Upper lobe of right lung (tissue), 1 donor: Measurements from ENCODE around the gene PDZD11. TPM values are rescaled to one million over a fixed set of nuclear protein-coding genes. Genes with fewer than 3 reads are reported as not detected.

ENCODE experiments used
- ATAC-seq: fragments of 200-7000 bp; cut with Tn5 transposase; one replicate; pipeline ENCODE4 v1.9.1; 2020; ENCODE audit warnings: mild to moderate bottlenecking, moderate library complexity
- DNase-seq: peaks from one replicate; pipeline ENCODE4 v3.0.0-alpha.2; 2020
- H3K27ac ChIP-seq: fragments of 200-600 bp; one replicate; pipeline ENCODE4 v1.8.0; 2022
- H3K27me3 ChIP-seq: fragments of 200-600 bp; one replicate; pipeline ENCODE4 v1.8.0; 2022; ENCODE audit warnings: mild to moderate bottlenecking
- H3K36me3 ChIP-seq: fragments of 200-600 bp; one replicate; pipeline ENCODE4 v1.8.0; 2022
- H3K4me1 ChIP-seq: fragments of 200-600 bp; one replicate; pipeline ENCODE4 v1.8.0; 2022
- H3K4me3 ChIP-seq: fragments of 200-600 bp; one replicate; pipeline ENCODE4 v1.8.0; 2022; ENCODE audit warnings: mild to moderate bottlenecking
- H3K9me3 ChIP-seq: fragments of 200-600 bp; one replicate; pipeline ENCODE4 v1.8.0; 2022
- intact Hi-C: fragments of 100-400 bp; cut with DNase I; formaldehyde crosslinking; loops from one replicate; pipeline ENCODE4 v1.11.0; 2022
- total RNA-seq: library from RNA; stranded (reverse); fragmentation: NEBNext Ultra II Directional; extraction: Animal tissue kit (Norgen Biotek cat#: 25700); gene quantifications from one replicate; pipeline ENCODE4 v1.2.1, GENCODE V29; 2021
- TF ChIP-seq, protein P1 (sequence below): fragments of 200-600 bp; IDR thresholded peaks from one replicate; pipeline ENCODE4 v1.8.0; 2022; ENCODE audit warnings: antibody characterized with exemption
- donor health status: DM: no; HTN: yes; CAD: no; lungs with severe emphysema.

Gene PDZD11
- total RNA-seq, 1 donor from 2014 or later, result 23.6 TPM

DNA sequence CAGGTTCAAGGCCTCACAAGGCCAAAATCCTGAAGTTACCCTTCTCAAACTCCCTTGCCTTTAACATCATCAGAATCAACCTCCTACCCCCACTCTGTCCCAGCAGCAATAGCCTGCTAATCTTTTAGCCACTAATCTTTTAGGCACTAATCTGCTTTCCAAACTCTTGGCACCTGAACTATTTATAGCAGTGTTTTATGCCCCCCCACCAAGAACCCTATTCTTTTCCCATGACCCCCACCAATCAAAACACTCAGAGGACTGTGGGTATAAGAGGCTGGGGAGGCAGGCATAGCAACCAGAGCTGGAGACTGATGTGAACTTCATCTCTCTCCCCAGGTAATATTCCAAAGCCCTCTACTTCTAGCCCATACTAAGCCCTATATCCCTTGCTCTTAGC is 21.7 kb downstream of the PDZD11 start, which contains the start of gene ARR3:
Gene ARR3 (plus strand): TSS at position 301 of the 400 bp plus-strand sequence. CDS start 1,052 bp downstream, outside the sequence.
- TF ChIP-seq, protein P1, sequence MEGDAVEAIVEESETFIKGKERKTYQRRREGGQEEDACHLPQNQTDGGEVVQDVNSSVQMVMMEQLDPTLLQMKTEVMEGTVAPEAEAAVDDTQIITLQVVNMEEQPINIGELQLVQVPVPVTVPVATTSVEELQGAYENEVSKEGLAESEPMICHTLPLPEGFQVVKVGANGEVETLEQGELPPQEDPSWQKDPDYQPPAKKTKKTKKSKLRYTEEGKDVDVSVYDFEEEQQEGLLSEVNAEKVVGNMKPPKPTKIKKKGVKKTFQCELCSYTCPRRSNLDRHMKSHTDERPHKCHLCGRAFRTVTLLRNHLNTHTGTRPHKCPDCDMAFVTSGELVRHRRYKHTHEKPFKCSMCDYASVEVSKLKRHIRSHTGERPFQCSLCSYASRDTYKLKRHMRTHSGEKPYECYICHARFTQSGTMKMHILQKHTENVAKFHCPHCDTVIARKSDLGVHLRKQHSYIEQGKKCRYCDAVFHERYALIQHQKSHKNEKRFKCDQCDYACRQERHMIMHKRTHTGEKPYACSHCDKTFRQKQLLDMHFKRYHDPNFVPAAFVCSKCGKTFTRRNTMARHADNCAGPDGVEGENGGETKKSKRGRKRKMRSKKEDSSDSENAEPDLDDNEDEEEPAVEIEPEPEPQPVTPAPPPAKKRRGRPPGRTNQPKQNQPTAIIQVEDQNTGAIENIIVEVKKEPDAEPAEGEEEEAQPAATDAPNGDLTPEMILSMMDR, result no peak
- H3K9me3 ChIP-seq, result no peaks in the 10 kb centered on the region
- no peaks in the 10 kb centered on the region for H3K36me3 ChIP-seq
- H3K4me3 ChIP-seq, result no peak within 1 kb of the TSS
- no peak within 1 kb of the TSS for H3K27ac ChIP-seq
- no peaks in the 10 kb centered on the region for H3K27me3 ChIP-seq
- DNase-seq, result no peak
- ATAC-seq, result no peak
- H3K4me1 ChIP-seq, result no peaks in the 10 kb centered on the region
- intact Hi-C loops, result no loop called here

DNA sequence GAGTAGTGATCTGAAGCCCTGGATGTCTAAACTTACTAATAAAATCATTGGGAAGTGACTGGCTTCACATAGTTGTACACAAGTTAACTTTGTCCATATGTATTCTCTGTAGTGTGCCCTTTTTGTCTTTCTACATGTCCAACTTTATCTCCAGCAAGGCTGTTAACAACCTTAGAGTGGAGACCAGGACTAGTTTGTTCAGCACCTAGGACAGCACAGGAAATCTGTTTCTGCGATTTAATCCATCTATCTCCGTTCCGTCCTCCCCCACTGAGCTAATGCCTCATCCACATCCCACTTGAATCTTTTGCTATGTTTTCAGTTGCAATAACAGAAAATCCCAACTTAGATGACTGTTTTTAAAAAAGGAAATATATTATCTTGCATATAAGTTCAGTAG is 24.9 kb downstream of the PDZD11 start:
- no peak overlapping the region for H3K4me3 ChIP-seq
- ATAC-seq (no peak), DNase-seq (no peak)
- intact Hi-C loops, result no loop called here
- H3K27ac ChIP-seq, result no peak overlapping the region
- H3K27me3 ChIP-seq, result no peaks in the 10 kb centered on the region
- TF ChIP-seq, protein P1, result no peak
- no peaks in the 10 kb centered on the region for H3K4me1 ChIP-seq
- no peaks in the 10 kb centered on the region for H3K9me3 ChIP-seq
- no peaks in the 10 kb centered on the region for H3K36me3 ChIP-seq

DNA sequence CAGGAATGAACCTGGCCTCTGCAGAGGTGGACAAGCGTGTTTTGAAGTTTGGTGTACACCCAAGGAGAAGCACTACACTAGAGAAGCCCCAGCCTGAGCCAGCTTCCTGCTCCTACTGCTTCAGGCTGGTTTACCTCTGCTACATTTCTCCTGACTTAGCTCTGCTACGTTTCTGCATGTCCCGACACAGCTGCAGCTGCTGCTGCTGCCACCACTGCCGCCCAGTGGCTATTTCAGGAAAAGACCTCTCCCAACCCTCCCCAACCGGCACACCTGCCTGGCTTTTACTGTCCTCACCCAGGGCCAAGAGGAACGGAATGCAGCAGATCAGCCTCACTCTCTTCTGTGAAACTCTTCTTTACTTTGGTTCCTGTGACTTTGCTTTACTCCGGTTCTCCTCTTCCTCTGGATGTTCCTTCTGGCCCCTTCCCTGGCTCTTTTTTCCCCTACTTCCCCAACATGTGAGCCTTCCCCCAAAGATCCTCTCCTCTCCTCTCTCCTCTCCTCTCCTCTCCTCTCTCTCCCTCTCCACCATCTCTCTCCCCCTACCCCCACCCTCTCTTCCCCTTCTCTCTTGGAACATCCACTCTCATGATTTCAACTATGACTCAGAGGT is 26.7 kb downstream of the PDZD11 start:
- Histone ChIP-seq H3K9me3 (no peaks in the 10 kb centered on the region), H3K27me3 (no peaks in the 10 kb centered on the region), H3K4me3 (no peak overlapping the region), H3K4me1 (no peaks in the 10 kb centered on the region), H3K36me3 (no peaks in the 10 kb centered on the region), H3K27ac (no peak overlapping the region)
- DNase-seq, result peak; percentile 63
- intact Hi-C loops, result no loop called here
- ATAC-seq, result peak; percentile 75
- TF ChIP-seq, protein P1, result peak; percentile 42

DNA sequence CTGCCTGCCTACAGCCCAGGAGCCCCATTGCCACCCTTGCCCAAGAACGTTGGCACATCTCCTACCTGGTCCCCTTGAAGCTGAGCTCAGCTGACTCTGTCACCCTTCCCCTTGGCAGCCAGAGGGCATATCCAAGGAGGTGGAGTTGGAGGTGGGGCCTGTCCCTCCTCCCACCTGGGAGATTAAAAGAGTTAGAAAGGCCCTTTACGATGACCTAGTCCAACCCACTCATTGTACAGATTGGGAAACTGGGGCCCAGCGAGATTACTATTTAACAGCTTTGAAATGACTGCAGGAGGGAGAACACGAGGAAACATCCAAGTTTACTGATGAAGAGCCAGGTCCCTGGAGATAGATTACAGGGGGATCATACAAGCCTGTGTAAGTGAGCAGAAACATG is 29.6 kb downstream of the PDZD11 start, which contains the start of gene P2RY4:
Gene P2RY4 (minus strand): TSS at position 101 of the 400 bp plus-strand sequence. CDS start 580 bp downstream, outside the sequence.
- Histone ChIP-seq H3K27ac (no peak within 1 kb of the TSS), H3K27me3 (no peaks in the 10 kb centered on the region), H3K4me1 (no peaks in the 10 kb centered on the region), H3K4me3 (no peak within 1 kb of the TSS), H3K9me3 (no peaks in the 10 kb centered on the region), H3K36me3 (no peaks in the 10 kb centered on the region)
- TF ChIP-seq, protein P1, result no peak
- DNase-seq, result no peak
- intact Hi-C loops, result no loop called here
- no peak for ATAC-seq

- Histone ChIP-seq H3K36me3 (no peaks in the 10 kb centered on the region), H3K4me1 (no peaks in the 10 kb centered on the region), H3K27ac (no peak overlapping the region), H3K9me3 (no peaks in the 10 kb centered on the region), H3K27me3 (no peaks in the 10 kb centered on the region), H3K4me3 (no peak overlapping the region)
- no peak for DNase-seq
- no peak for ATAC-seq
- intact Hi-C loops, result no loop called here
- TF ChIP-seq, protein P1, result no peak
These were observed 32.1 kb downstream of the PDZD11 start for GRCh38 chrX:70257423-70258288.
